H1 (cell line): ENCODE results near the gene CASZ1. TPM values are rescaled to one million over a fixed set of nuclear protein-coding genes. Genes with fewer than 3 reads are reported as not detected.

Experiments
- CTCF ChIA-PET: fragments of 300-600 bp; sonication (Branson Sonifier 250); formaldehyde crosslinking; loops from one replicate; lab custom pipeline; 2021; ENCODE audit not compliant: partially characterized antibody; lab: Charles Lee
- POLR2A ChIA-PET: fragments of 300-600 bp; sonication (Branson Sonifier 250); formaldehyde crosslinking; loops from one replicate; lab custom pipeline; 2021; ENCODE audit warnings: inconsistent platforms; ENCODE audit not compliant: partially characterized antibody; lab: Charles Lee
- DNase-seq, 2 experiments: peaks; one replicate each; pipeline versions ENCODE4 v3.0.0 to v3.0.0-alpha.2; 2010 to 2022; ENCODE audit warnings: low spot score in 2 of 2, low read depth in 1 of 2, mixed read lengths in 1 of 2
- FAIRE-seq: peaks from 2 replicates; lab custom pipeline; 2011; peaks lifted over from hg19 to GRCh38; lab: Jason Lieb, UNC
- H2AFZ ChIP-seq: 2 replicates; pipeline ENCODE4 v1.8.1; 2012; ENCODE audit warnings: low read length, inconsistent platforms
- H2AK5ac ChIP-seq: 2 replicates; pipeline ENCODE4 v1.6.1; 2013; ENCODE audit warnings: low read depth, low read length
- H2BK120ac ChIP-seq: replicated peaks from 2 replicates; pipeline ENCODE3; 2013; ENCODE audit warnings: low read depth, low read length, inconsistent platforms
- H2BK12ac ChIP-seq: 2 replicates; pipeline ENCODE4 v1.6.1; 2013; ENCODE audit warnings: low read depth, low read length
- H2BK15ac ChIP-seq: 2 replicates; pipeline ENCODE4 v1.6.1; 2013; ENCODE audit warnings: low read length
- H2BK20ac ChIP-seq: 2 replicates; pipeline ENCODE4 v1.6.1; 2013; ENCODE audit warnings: low read length
- H2BK5ac ChIP-seq: 2 replicates; pipeline ENCODE4 v1.6.1; 2013; ENCODE audit warnings: low read depth, low read length
- H3K14ac ChIP-seq: 2 replicates; pipeline ENCODE4 v1.6.1; 2013; ENCODE audit warnings: inconsistent platforms; ENCODE audit not compliant: insufficient read length
- H3K18ac ChIP-seq: 2 replicates; pipeline ENCODE4 v1.6.1; 2013; ENCODE audit warnings: low read length; ENCODE audit errors: extremely low read depth
- H3K23ac ChIP-seq: 2 replicates; pipeline ENCODE4 v1.6.1; 2013; ENCODE audit warnings: inconsistent platforms; ENCODE audit not compliant: insufficient read length
- H3K23me2 ChIP-seq: 2 replicates; pipeline ENCODE4 v1.6.1; 2013; ENCODE audit warnings: low read depth, low read length
- H3K27ac ChIP-seq: 2 replicates; pipeline ENCODE4 v1.6.1; 2011; ENCODE audit warnings: low read depth, low read length, inconsistent platforms
- H3K27me3 ChIP-seq, 4 experiments: replicated peaks in 1 of 4; 1 replicate in 1 of 4; 2 replicates in 3 of 4; pipeline versions ENCODE4 v1.6.1 to v1.8.1; 2011 to 2013; ENCODE audit warnings: low read length in 3 of 4, mild to moderate bottlenecking in 3 of 4, inconsistent platforms in 2 of 4, mixed read lengths in 2 of 4, moderate library complexity in 1 of 4; ENCODE audit not compliant: control insufficient read depth in 3 of 4, insufficient read depth in 3 of 4; ENCODE audit errors: extremely low read depth in 1 of 4
- H3K36me3 ChIP-seq, 4 experiments: 2 replicates each; pipeline versions ENCODE4 v1.6.1 to v1.8.1; 2011 to 2013; ENCODE audit warnings: mild to moderate bottlenecking in 4 of 4, low read length in 3 of 4, moderate library complexity in 2 of 4, control low read depth in 1 of 4, inconsistent platforms in 1 of 4; ENCODE audit not compliant: insufficient read depth in 4 of 4, control insufficient read depth in 2 of 4
- H3K4ac ChIP-seq: replicated peaks from 2 replicates; pipeline ENCODE3; 2013; ENCODE audit warnings: low read length, low read depth, mixed read lengths, inconsistent platforms; ENCODE audit not compliant: insufficient read length
- H3K4me1 ChIP-seq, 4 experiments: replicated peaks in 1 of 4; 1 replicate in 1 of 4; 2 replicates in 3 of 4; pipeline versions ENCODE4 v1.6.1 to v1.8.1; 2011 to 2013; ENCODE audit warnings: low read length in 3 of 4, inconsistent platforms in 2 of 4, mixed read lengths in 1 of 4; ENCODE audit not compliant: insufficient read depth in 4 of 4, control insufficient read depth in 3 of 4
- H3K4me2 ChIP-seq, 2 experiments: 2 replicates each; pipeline versions ENCODE4 v1.6.1 to v1.8.1; 2011 to 2013; ENCODE audit warnings: low read depth in 2 of 2, low read length in 2 of 2, control low read depth in 1 of 2, inconsistent platforms in 1 of 2, mild to moderate bottlenecking in 1 of 2; ENCODE audit not compliant: insufficient read depth in 1 of 2
- H3K4me3 ChIP-seq, 4 experiments: fragments of 200-600, 300-600 bp in 1 of 4; sonication (generic), shearing (Covaris generic), sonication (Bioruptor Twin) in 1 of 4; 2 replicates each; pipeline versions ENCODE4 v1.5.1 to v1.8.1; 2011 to 2016; ENCODE audit warnings: low read length in 4 of 4, low read depth in 3 of 4, control low read depth in 2 of 4, inconsistent platforms in 2 of 4, mild to moderate bottlenecking in 2 of 4, mixed read lengths in 1 of 4, moderate library complexity in 1 of 4; ENCODE audit not compliant: insufficient read depth in 2 of 4; ENCODE audit errors: extremely low read depth in 1 of 4
- H3K56ac ChIP-seq: replicated peaks from 2 replicates; pipeline ENCODE3; 2013; ENCODE audit warnings: low read depth, mild to moderate bottlenecking, mixed read lengths, low read length, inconsistent platforms; ENCODE audit not compliant: insufficient read length
- H3K79me1 ChIP-seq: 2 replicates; pipeline ENCODE4 v1.6.1; 2013; ENCODE audit warnings: low read depth, low read length, control low read depth
- H3K79me2 ChIP-seq, 2 experiments: 2 replicates each; pipeline versions ENCODE4 v1.6.1 to v1.8.1; 2012 to 2013; ENCODE audit warnings: low read length in 2 of 2, mild to moderate bottlenecking in 2 of 2, inconsistent platforms in 1 of 2; ENCODE audit not compliant: insufficient read depth in 2 of 2, control insufficient read depth in 1 of 2
- H3K9ac ChIP-seq, 4 experiments: replicated peaks in 1 of 4; 1 replicate in 1 of 4; 2 replicates in 3 of 4; pipeline versions ENCODE4 v1.6.1 to v1.8.1; 2011 to 2013; ENCODE audit warnings: low read depth in 3 of 4, low read length in 3 of 4, control low read depth in 2 of 4, mild to moderate bottlenecking in 2 of 4, moderate library complexity in 2 of 4, inconsistent platforms in 1 of 4; ENCODE audit errors: extremely low read depth in 1 of 4
- H3K9me3 ChIP-seq, 2 experiments: 2 replicates each; pipeline versions ENCODE4 v1.6.1 to v1.8.1; 2012 to 2013; ENCODE audit warnings: mild to moderate bottlenecking in 2 of 2, moderate library complexity in 2 of 2, control low read depth in 1 of 2, inconsistent platforms in 1 of 2, low read depth in 1 of 2, low read length in 1 of 2, mixed read lengths in 1 of 2; ENCODE audit not compliant: insufficient read depth in 2 of 2
- H4K20me1 ChIP-seq, 2 experiments: replicated peaks in 1 of 2; 2 replicates each; pipeline versions ENCODE3 to v1.8.1; 2011 to 2013; ENCODE audit warnings: inconsistent platforms in 2 of 2, low read length in 2 of 2, mild to moderate bottlenecking in 1 of 2; ENCODE audit not compliant: insufficient read depth in 2 of 2, control insufficient read depth in 1 of 2
- H4K5ac ChIP-seq: 2 replicates; pipeline ENCODE4 v1.6.1; 2013; ENCODE audit warnings: low read length, low read depth, mixed read lengths, inconsistent platforms; ENCODE audit not compliant: insufficient read length
- H4K8ac ChIP-seq: 2 replicates; pipeline ENCODE4 v1.8.0; 2013; ENCODE audit warnings: mild to moderate bottlenecking, moderate library complexity, low read length, inconsistent platforms; ENCODE audit not compliant: insufficient read depth; ENCODE audit errors: extremely low read depth
- H4K91ac ChIP-seq: replicated peaks from 2 replicates; pipeline ENCODE3; 2013; ENCODE audit warnings: low read length, mixed read lengths, inconsistent platforms; ENCODE audit not compliant: insufficient read length
- CEBPB ChIP-seq: IDR thresholded peaks from 2 replicates; pipeline ENCODE4 v1.6.1; 2012; ENCODE audit warnings: low read depth, low read length
- GABPA ChIP-seq: IDR thresholded peaks from 2 replicates; pipeline ENCODE4 v1.6.1; 2011; ENCODE audit warnings: mild to moderate bottlenecking, low read length, moderate library complexity, borderline replicate concordance; ENCODE audit not compliant: insufficient read depth
- KDM5A ChIP-seq: fragments of 200-600 bp; IDR thresholded peaks from 2 replicates; pipeline ENCODE4 v1.7.1; 2012; ENCODE audit warnings: mild to moderate bottlenecking, low read length, inconsistent platforms, mixed read lengths
- RXRA ChIP-seq: IDR thresholded peaks from 2 replicates; pipeline ENCODE4 v1.6.1; 2011; ENCODE audit warnings: low read depth, mild to moderate bottlenecking, low read length, moderate library complexity; ENCODE audit not compliant: insufficient read depth
- SP1 ChIP-seq: IDR thresholded peaks from 2 replicates; pipeline ENCODE4 v1.6.1; 2011; ENCODE audit warnings: low read depth, low read length
- WGBS, 2 experiments: shearing (Covaris generic) in 1 of 2; methylation state at CpG; one replicate each; pipeline versions ENCODE4 v1.1.6 to v1.1.7; 2013 to 2015; ENCODE audit warnings: low lambda C conversion rate in 2 of 2, mixed read lengths in 2 of 2, inconsistent platforms in 1 of 2, low coverage in 1 of 2, missing lambda C conversion rate in 1 of 2; ENCODE audit not compliant: insufficient replicate concordance in 2 of 2, insufficient coverage in 1 of 2, insufficient read length in 1 of 2; ENCODE audit errors: extremely low coverage in 1 of 2, missing lambda C conversion rate in 1 of 2; 5-methylcytosine and 5-hydroxymethylcytosine counted together
- polyA plus RNA-seq, 7 experiments: library from polyadenylated mRNA; depleted of rRNA in 3 of 7; stranded (reverse) in 5 of 7; unstranded in 2 of 7; fragments of >200 nt in 5 of 7; fragments of 200-250 nt in 2 of 7; gene quantifications; 1 replicate in 5 of 7; 2 replicates in 1 of 7; 4 replicates in 1 of 7; pipeline versions ENCODE4 v1.2.1 to v1.2.3, GENCODE V29; 2011 to 2013; ENCODE audit warnings: missing spikeins in 2 of 7, mixed read lengths in 2 of 7
- total RNA-seq: library from RNA; stranded (reverse); fragmentation: NEBNext Ultra II Directional; extraction: Animal tissue kit (Norgen Biotek cat#: 25700); gene quantifications from 2 replicates; pipeline ENCODE4 v1.2.1, GENCODE V29; 2021

CASZ1 gene
- total and polyA plus RNA-seq, 2 of the 8 experiments (the other 6 are each of a cell fraction or from before 2014, with no cell fraction given): 4.4 to 7.7 TPM

GRCh38 chr1:10682449-10683309 is 113.8 kb downstream of the CASZ1 start:
- H3K79me2 ChIP-seq: no peaks in the 10 kb centered on the region
- 0 out of 8 replicates have a peak, but pooled peaks cover 0 to 2% (median 0%) of the 10 kb centered on the region in 4 experiments for H3K36me3 ChIP-seq
- no peak overlapping the region for H3K18ac ChIP-seq
- peak overlapping the region; percentile 1 to 23; a peak in 2 of 4 replicates for H3K4me2 ChIP-seq
- H4K20me1 ChIP-seq: peaks cover 0 to 2% of the 10 kb centered on the region in 2 experiments
- DNase-seq (no peak), FAIRE-seq (no peak)
- H2BK20ac ChIP-seq: no peak overlapping the region
- H3K4ac ChIP-seq: no peak overlapping the region
- H3K4me3 ChIP-seq: no peak overlapping the region
- H2BK15ac ChIP-seq: no peak overlapping the region
- no peak overlapping the region for H4K8ac ChIP-seq
- no peak overlapping the region for H4K5ac ChIP-seq
- peaks cover 11 to 48% (median 39%) of the 10 kb centered on the region in 4 experiments for H3K4me1 ChIP-seq
- H3K9ac ChIP-seq: no peak overlapping the region
- no peak overlapping the region for H3K27ac ChIP-seq
- H3K27me3 ChIP-seq: no peaks in the 10 kb centered on the region
- H2BK12ac ChIP-seq: peak overlapping the region; percentile 4; the same call in 1 of the 2 replicates
- no peak overlapping the region for H3K14ac ChIP-seq
- H3K23ac ChIP-seq: no peak overlapping the region
- ChIA-PET POLR2A (interaction anchor here (0.7 to 1.2 kb wide), 4 partner anchors 10 to 54 kb away, joined by 3 to 4 read pairs (median 3); no protein-coding TSS in a partner anchor), CTCF (interaction anchor here (0.6 to 3.3 kb wide), 11 partner anchors 9 to 228 kb away, joined by 3 to 20 read pairs (median 4); no protein-coding TSS in a partner anchor)
- 0 out of 2 replicates have a peak overlapping the region, but pooled peaks have one; percentile 5 for H2BK5ac ChIP-seq
- no peaks in the 10 kb centered on the region for H3K9me3 ChIP-seq
- no peak overlapping the region for H2BK120ac ChIP-seq
- no peak overlapping the region for H2AFZ ChIP-seq
- no peaks in the 10 kb centered on the region for H3K79me1 ChIP-seq
- 83% methylated on average over 17 of the region's 17 CpGs; no CpG with 5 or more reads in 1 of the 2 experiments for WGBS, 2 experiments
- H4K91ac ChIP-seq: no peak overlapping the region
- no peaks in the 10 kb centered on the region for H3K23me2 ChIP-seq
- H3K56ac ChIP-seq: no peak overlapping the region
- no peak overlapping the region for H2AK5ac ChIP-seq
- no peak for TF ChIP-seq KDM5A
- no peak for TF ChIP-seq SP1
- TF ChIP-seq CEBPB: no peak
- TF ChIP-seq GABPA: no peak
- TF ChIP-seq RXRA: no peak
